GM12878 (cell line): ENCODE results near the gene CDK4. TPM values are rescaled to one million over a fixed set of nuclear protein-coding genes. Genes with fewer than 3 reads are reported as not detected.

ENCODE experiments used
- ATAC-seq: fragments of 200-7000 bp; cut with Tn5 transposase; 3 replicates; pipeline ENCODE4 v1.9.1; 2020; ENCODE audit warnings: mild to moderate bottlenecking, moderate library complexity
- BruUV-seq: library from RNA; stranded (reverse); fragments of 400-500 nt; replicated peaks from 2 replicates; lab custom pipeline; 2021; lab: Mats Ljungman, UMichigan
- CTCF ChIA-PET: fragments of 300-600 bp; sonication (Branson Sonifier 250); formaldehyde crosslinking; extraction: SDS; loops from one replicate; lab custom pipeline; 2021; ENCODE audit warnings: inconsistent platforms; lab: Yijun Ruan, JAX
- POLR2A ChIA-PET: fragments of 350-600 bp; formaldehyde crosslinking; extraction: SDS; loops from one replicate; lab custom pipeline; 2021; ENCODE audit warnings: inconsistent platforms; lab: Charles Lee
- RAD21 ChIA-PET: fragments of 300-600 bp; sonication (Branson Sonifier 250); formaldehyde crosslinking; loops from one replicate; lab custom pipeline; 2023; ENCODE audit warnings: antibody characterized with exemption; ENCODE audit not compliant: unreplicated experiment; lab: Charles Lee
- SMC1A ChIA-PET: fragments of 300-600 bp; sonication (Branson Sonifier 250); formaldehyde crosslinking; loops from one replicate; lab custom pipeline; 2023; ENCODE audit not compliant: unreplicated experiment, uncharacterized antibody; lab: Charles Lee
- DNase-seq: peaks from one replicate; pipeline ENCODE4 v3.0.0-alpha.2; 2011; ENCODE audit warnings: low read depth, low spot score
- FAIRE-seq: peaks from 3 replicates; lab custom pipeline; 2011; peaks lifted over from hg19 to GRCh38; lab: Jason Lieb, UNC
- H2AFZ ChIP-seq: 2 replicates; pipeline ENCODE4 v1.6.0; 2011; ENCODE audit warnings: low read depth, low read length, control low read depth; ENCODE audit not compliant: control insufficient read depth
- H3K27ac ChIP-seq: 2 replicates; pipeline ENCODE4 v1.5.1; 2011; ENCODE audit warnings: control low read depth; ENCODE audit not compliant: control insufficient read depth, insufficient read depth
- H3K27me3 ChIP-seq, 2 experiments: replicated peaks in 1 of 2; 2 replicates each; pipeline versions ENCODE4 v1.6.0 to v1.6.1; 2011; ENCODE audit warnings: low read length in 1 of 2; ENCODE audit not compliant: control insufficient read depth in 2 of 2, insufficient read depth in 2 of 2
- H3K36me3 ChIP-seq, 2 experiments: 2 replicates each; pipeline ENCODE4 v1.5.1; 2011; ENCODE audit warnings: low read length in 1 of 2; ENCODE audit not compliant: control insufficient read depth in 2 of 2, insufficient read depth in 2 of 2
- H3K4me1 ChIP-seq: 2 replicates; pipeline ENCODE4 v1.6.1; 2011; ENCODE audit warnings: mild to moderate bottlenecking, low read length, moderate library complexity, mixed read lengths; ENCODE audit not compliant: control insufficient read depth, insufficient read depth
- H3K4me2 ChIP-seq: 2 replicates; pipeline ENCODE4 v1.6.0; 2011; ENCODE audit warnings: control low read depth; ENCODE audit not compliant: control insufficient read depth, insufficient read depth
- H3K4me3 ChIP-seq: fragments of 200-600 bp; sonication (generic); 2 replicates; pipeline ENCODE4 v1.5.1; 2016
- H3K79me2 ChIP-seq: 2 replicates; pipeline ENCODE4 v1.6.0; 2011; ENCODE audit warnings: low read length; ENCODE audit not compliant: control insufficient read depth, insufficient read depth
- H3K9ac ChIP-seq: 2 replicates; pipeline ENCODE4 v1.8.0; 2011; ENCODE audit warnings: low read length, control low read depth, mixed read lengths; ENCODE audit not compliant: control insufficient read depth, insufficient read depth
- H3K9me3 ChIP-seq: replicated peaks from 3 replicates; pipeline ENCODE4 v1.5.1; 2011; ENCODE audit warnings: mild to moderate bottlenecking, low read length; ENCODE audit not compliant: control insufficient read depth, insufficient read depth
- H4K20me1 ChIP-seq: 2 replicates; pipeline ENCODE4 v1.6.0; 2011; ENCODE audit not compliant: control insufficient read depth, insufficient read depth
- BCL3 ChIP-seq: IDR thresholded peaks from 2 replicates; pipeline ENCODE4 v1.6.1; 2011; ENCODE audit warnings: borderline replicate concordance, low read depth, mild to moderate bottlenecking, moderate library complexity, low read length; ENCODE audit not compliant: insufficient read depth, poor library complexity, severe bottlenecking
- HDAC6 ChIP-seq: fragments of 200-600 bp; sonication (generic); IDR thresholded peaks from one replicate; pipeline ENCODE4 v1.8.0; 2017; ENCODE audit warnings: antibody characterized with exemption; ENCODE audit not compliant: unreplicated experiment
- IKZF1 ChIP-seq: fragments of 450-650 bp; conservative IDR thresholded peaks from 2 replicates; pipeline ENCODE4 v1.6.1; 2017; ENCODE audit warnings: antibody characterized with exemption, mild to moderate bottlenecking
- MXI1 ChIP-seq: fragments of 150-350 bp; IDR thresholded peaks from 2 replicates; pipeline ENCODE4 v1.6.1; 2011; ENCODE audit warnings: low read depth, mild to moderate bottlenecking, inconsistent platforms, low read length, improper control_type of control experiment
- NBN ChIP-seq: fragments of 450-650 bp; IDR thresholded peaks from 2 replicates; pipeline ENCODE4 v1.6.1; 2016
- NFIC ChIP-seq: IDR thresholded peaks from 2 replicates; pipeline ENCODE4 v1.6.1; 2012; ENCODE audit warnings: low read depth, mild to moderate bottlenecking, inconsistent platforms, low read length, moderate library complexity
- RAD21 ChIP-seq: IDR thresholded peaks from 2 replicates; pipeline ENCODE4 v1.6.1; 2011; ENCODE audit warnings: mild to moderate bottlenecking, low read depth, low read length, moderate library complexity; ENCODE audit not compliant: insufficient read depth
- RFX5 ChIP-seq: IDR thresholded peaks from 2 replicates; pipeline ENCODE4 v1.6.1; 2011; ENCODE audit warnings: low read depth, low read length, improper control_type of control experiment
- SMAD5 ChIP-seq: IDR thresholded peaks from 2 replicates; pipeline ENCODE4 v1.6.1; 2016; ENCODE audit warnings: antibody characterized with exemption, low read depth
- TARDBP ChIP-seq: IDR thresholded peaks from 2 replicates; pipeline ENCODE4 v1.6.1; 2016; ENCODE audit warnings: borderline replicate concordance
- ZNF24 ChIP-seq: fragments of 450-650 bp; IDR thresholded peaks from 2 replicates; pipeline ENCODE4 v1.6.1; 2017; ENCODE audit warnings: antibody characterized with exemption, mild to moderate bottlenecking
- ZNF622 ChIP-seq: fragments of 450-650 bp; IDR thresholded peaks from 2 replicates; pipeline ENCODE4 v1.6.1; 2017; ENCODE audit warnings: mild to moderate bottlenecking, inconsistent platforms
- ZSCAN29 ChIP-seq: fragments of 450-650 bp; IDR thresholded peaks from 2 replicates; pipeline ENCODE4 v1.6.1; 2017; ENCODE audit warnings: mild to moderate bottlenecking, moderate library complexity
- WGBS: methylation state at CpG from one replicate; pipeline ENCODE4 v1.1.6; 2016; ENCODE audit warnings: low lambda C conversion rate; ENCODE audit not compliant: insufficient replicate concordance, insufficient coverage; ENCODE audit errors: missing lambda C conversion rate; 5-methylcytosine and 5-hydroxymethylcytosine counted together
- in situ Hi-C: fragments of 300-500 bp; cut with MboI; formaldehyde crosslinking; loops from 9 replicates; pipeline ENCODE4 v1.14.3; 2018; ENCODE audit warnings: mixed read lengths
- intact Hi-C: fragments of 100-400 bp; cut with micrococcal nuclease; formaldehyde crosslinking; loops from one replicate; pipeline ENCODE4 v1.14.2; 2022; ENCODE audit not compliant: unreplicated experiment
- polyA plus RNA-seq, 11 experiments: library from polyadenylated mRNA; depleted of rRNA in 4 of 11; unstranded in 6 of 11; stranded (reverse) in 5 of 11; fragments of >200 nt; fragmentation: Nextera tagmentation in 4 of 11; fragmentation: Illumina TruSeq in 1 of 11; extraction: Ambion mirVana in 4 of 11; extraction: Trizol in 1 of 11; gene quantifications; 1 replicate in 1 of 11; 2 replicates in 10 of 11; pipeline versions ENCODE4 v1.2.1 to v1.2.3, GENCODE V29; 2011 to 2016; ENCODE audit warnings: inconsistent platforms in 2 of 11, missing spikeins in 2 of 11, low read depth in 1 of 11
- total RNA-seq, 4 experiments: library from RNA; depleted of rRNA in 3 of 4; stranded (reverse); fragments of >200 nt in 3 of 4; fragmentation: Illumina TruSeq in 1 of 4; extraction: Trizol in 1 of 4; gene quantifications; 2 replicates each; pipeline versions ENCODE4 v1.2.1 to v1.2.3, GENCODE V29; 2013 to 2021
- TF ChIP-seq, protein P1 (sequence below): fragments of 450-650 bp; IDR thresholded peaks from 2 replicates; pipeline ENCODE4 v1.6.1; 2017; ENCODE audit warnings: low read depth, mild to moderate bottlenecking, moderate library complexity
- TF ChIP-seq, protein P2 (sequence below): IDR thresholded peaks from 2 replicates; pipeline ENCODE4 v1.6.1; 2011; ENCODE audit warnings: mild to moderate bottlenecking, low read depth, low read length, moderate library complexity; ENCODE audit not compliant: insufficient replicate concordance
- TF ChIP-seq, protein P3 (sequence below): fragments of 450-650 bp; IDR thresholded peaks from 2 replicates; pipeline ENCODE4 v1.6.1; 2017; ENCODE audit warnings: mild to moderate bottlenecking, low read depth, inconsistent platforms; ENCODE audit not compliant: poor library complexity, severe bottlenecking

The CDK4 gene
- total and polyA plus RNA-seq, 10 of the 15 experiments (the other 5 are each of a cell fraction or from before 2014, with no cell fraction given), result 26.1 to 385 (median 221) TPM

- WGBS, result under 1% methylated on average over 29 of the region's 29 CpGs
- FAIRE-seq (peak; percentile 82), DNase-seq (peak; percentile 92), ATAC-seq (peak; percentile 87)
- Histone ChIP-seq H3K9ac (peak within 1 kb of the TSS; percentile 93), H3K4me1 (peaks cover 22% of the 10 kb centered on the region), H2AFZ (peak within 1 kb of the TSS; percentile 90), H3K9me3 (no peaks in the 10 kb centered on the region), H3K4me3 (peak within 1 kb of the TSS; percentile 91), H3K27ac (peak within 1 kb of the TSS; percentile 94), H3K4me2 (peak within 1 kb of the TSS; percentile 99), H4K20me1 (no peaks in the 10 kb centered on the region), H3K27me3 (no peaks in the 10 kb centered on the region), H3K79me2 (peaks cover 32% of the 10 kb centered on the region), H3K36me3 (peaks cover 5 to 6% of the 10 kb centered on the region in 2 experiments)
- POLR2A ChIA-PET, result interaction anchor here (0.5 to 3.0 kb wide), 7 partner anchors 9 to 268 kb away, joined by 3 to 19 read pairs (median 5); partner anchors contain the start of gene MARCHF9
- CTCF ChIA-PET, result interaction anchor here (0.8 to 2.9 kb wide), 10 partner anchors 12 to 289 kb away, joined by 3 to 28 read pairs (median 3); partner anchors contain the start of genes GLI1 and INHBE
- BruUV-seq, result no TSS peak
- intact Hi-C loops, result no loop called here
- in situ Hi-C loops, result no loop called here
- SMC1A ChIA-PET, result interaction anchor here (0.8 to 2.4 kb wide), 7 partner anchors 12 to 286 kb away, joined by 3 to 14 read pairs (median 4); partner anchors contain the start of genes EEF1AKMT3 and METTL1
- RAD21 ChIA-PET, result interaction anchor here (0.7 to 1.5 kb wide), 5 partner anchors 12 to 286 kb away, joined by 3 to 6 read pairs (median 5); partner anchors contain the start of gene CTDSP2
- TF ChIP-seq ZNF24, result no peak
- no peak for TF ChIP-seq ZSCAN29
- peak; percentile 34; the same call in 1 of the 2 replicates for TF ChIP-seq SMAD5
- TF ChIP-seq NFIC, result peak; percentile 47; the same call in 1 of the 2 replicates
- TF ChIP-seq NBN, result no peak
- TF ChIP-seq, protein P1, sequence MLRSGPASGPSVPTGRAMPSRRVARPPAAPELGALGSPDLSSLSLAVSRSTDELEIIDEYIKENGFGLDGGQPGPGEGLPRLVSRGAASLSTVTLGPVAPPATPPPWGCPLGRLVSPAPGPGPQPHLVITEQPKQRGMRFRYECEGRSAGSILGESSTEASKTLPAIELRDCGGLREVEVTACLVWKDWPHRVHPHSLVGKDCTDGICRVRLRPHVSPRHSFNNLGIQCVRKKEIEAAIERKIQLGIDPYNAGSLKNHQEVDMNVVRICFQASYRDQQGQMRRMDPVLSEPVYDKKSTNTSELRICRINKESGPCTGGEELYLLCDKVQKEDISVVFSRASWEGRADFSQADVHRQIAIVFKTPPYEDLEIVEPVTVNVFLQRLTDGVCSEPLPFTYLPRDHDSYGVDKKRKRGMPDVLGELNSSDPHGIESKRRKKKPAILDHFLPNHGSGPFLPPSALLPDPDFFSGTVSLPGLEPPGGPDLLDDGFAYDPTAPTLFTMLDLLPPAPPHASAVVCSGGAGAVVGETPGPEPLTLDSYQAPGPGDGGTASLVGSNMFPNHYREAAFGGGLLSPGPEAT, result peak; percentile 89
- peak; percentile 69 for TF ChIP-seq BCL3
- no peak for TF ChIP-seq TARDBP
- 0 out of 2 replicates have a peak, but pooled peaks have one; percentile 14 for TF ChIP-seq ZNF622
- no peak for TF ChIP-seq HDAC6
- TF ChIP-seq RAD21, result no peak
- 0 out of 2 replicates have a peak, but pooled peaks have one; percentile 34 for TF ChIP-seq MXI1
- TF ChIP-seq RFX5, result peak; percentile 93
- TF ChIP-seq, protein P2, sequence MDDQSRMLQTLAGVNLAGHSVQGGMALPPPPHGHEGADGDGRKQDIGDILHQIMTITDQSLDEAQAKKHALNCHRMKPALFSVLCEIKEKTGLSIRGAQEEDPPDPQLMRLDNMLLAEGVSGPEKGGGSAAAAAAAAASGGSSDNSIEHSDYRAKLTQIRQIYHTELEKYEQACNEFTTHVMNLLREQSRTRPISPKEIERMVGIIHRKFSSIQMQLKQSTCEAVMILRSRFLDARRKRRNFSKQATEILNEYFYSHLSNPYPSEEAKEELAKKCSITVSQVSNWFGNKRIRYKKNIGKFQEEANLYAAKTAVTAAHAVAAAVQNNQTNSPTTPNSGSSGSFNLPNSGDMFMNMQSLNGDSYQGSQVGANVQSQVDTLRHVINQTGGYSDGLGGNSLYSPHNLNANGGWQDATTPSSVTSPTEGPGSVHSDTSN, result peak; percentile 97
- TF ChIP-seq, protein P3, sequence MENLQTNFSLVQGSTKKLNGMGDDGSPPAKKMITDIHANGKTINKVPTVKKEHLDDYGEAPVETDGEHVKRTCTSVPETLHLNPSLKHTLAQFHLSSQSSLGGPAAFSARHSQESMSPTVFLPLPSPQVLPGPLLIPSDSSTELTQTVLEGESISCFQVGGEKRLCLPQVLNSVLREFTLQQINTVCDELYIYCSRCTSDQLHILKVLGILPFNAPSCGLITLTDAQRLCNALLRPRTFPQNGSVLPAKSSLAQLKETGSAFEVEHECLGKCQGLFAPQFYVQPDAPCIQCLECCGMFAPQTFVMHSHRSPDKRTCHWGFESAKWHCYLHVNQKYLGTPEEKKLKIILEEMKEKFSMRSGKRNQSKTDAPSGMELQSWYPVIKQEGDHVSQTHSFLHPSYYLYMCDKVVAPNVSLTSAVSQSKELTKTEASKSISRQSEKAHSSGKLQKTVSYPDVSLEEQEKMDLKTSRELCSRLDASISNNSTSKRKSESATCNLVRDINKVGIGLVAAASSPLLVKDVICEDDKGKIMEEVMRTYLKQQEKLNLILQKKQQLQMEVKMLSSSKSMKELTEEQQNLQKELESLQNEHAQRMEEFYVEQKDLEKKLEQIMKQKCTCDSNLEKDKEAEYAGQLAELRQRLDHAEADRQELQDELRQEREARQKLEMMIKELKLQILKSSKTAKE, result no peak
- TF ChIP-seq IKZF1, result peak; percentile 81
Observed at GRCh38 chr12:57744777-57745484, 7.2 kb downstream of the CDK4 start, which contains the start of gene TSPAN31. Gene TSPAN31 (plus strand): TSS chr12:57745039. CDS start chr12:57745155, 116 bp downstream.
